ENCODE results near the gene UPK3A. TPM values are rescaled to one million over a fixed set of nuclear protein-coding genes. Genes with fewer than 3 reads are reported as not detected.

The UPK3A gene
- polyA plus RNA-seq, 1 donor from 2014 or later: not detected

DNA sequence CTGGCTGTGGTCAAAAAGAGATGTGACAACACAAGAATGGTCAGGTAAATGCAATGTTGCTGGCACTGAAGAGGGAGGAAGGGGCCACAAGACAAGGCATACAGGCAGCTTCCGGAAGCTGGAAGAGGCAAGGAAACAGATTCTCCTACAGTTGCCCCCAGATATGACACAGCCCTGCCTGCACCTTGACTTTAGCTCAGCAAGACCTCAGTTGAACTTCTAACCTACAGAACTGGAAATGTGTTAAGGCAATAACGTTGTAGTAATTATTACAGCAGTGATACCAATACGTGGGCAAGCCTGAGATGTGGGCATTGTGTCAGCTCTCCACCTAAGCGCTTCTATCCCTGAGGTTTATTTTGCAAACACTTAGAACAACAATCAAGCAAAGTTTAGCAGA is 39.8 kb upstream of the UPK3A start:
- Histone ChIP-seq H3K79me2 (replicated peaks; ENCODE audit: insufficient read depth, low read length) (no peaks in the 10 kb centered on the region), H3K27me3 (ENCODE audit: insufficient read depth, low read depth, low read length) (no peaks in the 10 kb centered on the region), H3K9me3 (ENCODE audit: low read length) (no peaks in the 10 kb centered on the region), H4K20me1 (ENCODE audit: insufficient read depth) (no peaks in the 10 kb centered on the region), H3K27ac (ENCODE audit: low read length) (no peak overlapping the region), H3K9ac (ENCODE audit: low read length) (no peak overlapping the region), H3K4me3 (ENCODE audit: low read length) (no peak overlapping the region), H3K36me3 (ENCODE audit: insufficient read depth, low read length) (no peaks in the 10 kb centered on the region), H3K9me2 (ENCODE audit: insufficient read depth, low read length) (no peaks in the 10 kb centered on the region), H3F3A (ENCODE audit: insufficient read depth, low read length, poor library complexity, severe bottlenecking) (no peaks in the 10 kb centered on the region), H3K4me2 (ENCODE audit: low read length) (no peak overlapping the region), H2AFZ (ENCODE audit: low read depth, low read length) (no peak overlapping the region)
- TF ChIP-seq MXI1 (conservative IDR thresholded peaks at IDR 0.05; ENCODE audit: poor library complexity, severe bottlenecking) (no peak), RAD21 (conservative IDR thresholded peaks at IDR 0.05) (no peak), EZH2 (IDR thresholded peaks at IDR 0.05; ENCODE audit: borderline replicate concordance, insufficient read depth, low read length, poor library complexity, severe bottlenecking) (no peak), TAF1 (IDR thresholded peaks at IDR 0.05; ENCODE audit: low read depth) (no peak), EP300 (conservative IDR thresholded peaks at IDR 0.05; ENCODE audit: poor library complexity, severe bottlenecking) (no peak), SMC3 (conservative IDR thresholded peaks at IDR 0.05; ENCODE audit: poor library complexity) (no peak), POLR2AphosphoS5 (IDR thresholded peaks at IDR 0.05) (no peak)
- TF ChIP-seq, protein P1, sequence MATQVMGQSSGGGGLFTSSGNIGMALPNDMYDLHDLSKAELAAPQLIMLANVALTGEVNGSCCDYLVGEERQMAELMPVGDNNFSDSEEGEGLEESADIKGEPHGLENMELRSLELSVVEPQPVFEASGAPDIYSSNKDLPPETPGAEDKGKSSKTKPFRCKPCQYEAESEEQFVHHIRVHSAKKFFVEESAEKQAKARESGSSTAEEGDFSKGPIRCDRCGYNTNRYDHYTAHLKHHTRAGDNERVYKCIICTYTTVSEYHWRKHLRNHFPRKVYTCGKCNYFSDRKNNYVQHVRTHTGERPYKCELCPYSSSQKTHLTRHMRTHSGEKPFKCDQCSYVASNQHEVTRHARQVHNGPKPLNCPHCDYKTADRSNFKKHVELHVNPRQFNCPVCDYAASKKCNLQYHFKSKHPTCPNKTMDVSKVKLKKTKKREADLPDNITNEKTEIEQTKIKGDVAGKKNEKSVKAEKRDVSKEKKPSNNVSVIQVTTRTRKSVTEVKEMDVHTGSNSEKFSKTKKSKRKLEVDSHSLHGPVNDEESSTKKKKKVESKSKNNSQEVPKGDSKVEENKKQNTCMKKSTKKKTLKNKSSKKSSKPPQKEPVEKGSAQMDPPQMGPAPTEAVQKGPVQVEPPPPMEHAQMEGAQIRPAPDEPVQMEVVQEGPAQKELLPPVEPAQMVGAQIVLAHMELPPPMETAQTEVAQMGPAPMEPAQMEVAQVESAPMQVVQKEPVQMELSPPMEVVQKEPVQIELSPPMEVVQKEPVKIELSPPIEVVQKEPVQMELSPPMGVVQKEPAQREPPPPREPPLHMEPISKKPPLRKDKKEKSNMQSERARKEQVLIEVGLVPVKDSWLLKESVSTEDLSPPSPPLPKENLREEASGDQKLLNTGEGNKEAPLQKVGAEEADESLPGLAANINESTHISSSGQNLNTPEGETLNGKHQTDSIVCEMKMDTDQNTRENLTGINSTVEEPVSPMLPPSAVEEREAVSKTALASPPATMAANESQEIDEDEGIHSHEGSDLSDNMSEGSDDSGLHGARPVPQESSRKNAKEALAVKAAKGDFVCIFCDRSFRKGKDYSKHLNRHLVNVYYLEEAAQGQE (IDR thresholded peaks at IDR 0.05; ENCODE audit: borderline replicate concordance): no peak
- TF ChIP-seq, protein P2, sequence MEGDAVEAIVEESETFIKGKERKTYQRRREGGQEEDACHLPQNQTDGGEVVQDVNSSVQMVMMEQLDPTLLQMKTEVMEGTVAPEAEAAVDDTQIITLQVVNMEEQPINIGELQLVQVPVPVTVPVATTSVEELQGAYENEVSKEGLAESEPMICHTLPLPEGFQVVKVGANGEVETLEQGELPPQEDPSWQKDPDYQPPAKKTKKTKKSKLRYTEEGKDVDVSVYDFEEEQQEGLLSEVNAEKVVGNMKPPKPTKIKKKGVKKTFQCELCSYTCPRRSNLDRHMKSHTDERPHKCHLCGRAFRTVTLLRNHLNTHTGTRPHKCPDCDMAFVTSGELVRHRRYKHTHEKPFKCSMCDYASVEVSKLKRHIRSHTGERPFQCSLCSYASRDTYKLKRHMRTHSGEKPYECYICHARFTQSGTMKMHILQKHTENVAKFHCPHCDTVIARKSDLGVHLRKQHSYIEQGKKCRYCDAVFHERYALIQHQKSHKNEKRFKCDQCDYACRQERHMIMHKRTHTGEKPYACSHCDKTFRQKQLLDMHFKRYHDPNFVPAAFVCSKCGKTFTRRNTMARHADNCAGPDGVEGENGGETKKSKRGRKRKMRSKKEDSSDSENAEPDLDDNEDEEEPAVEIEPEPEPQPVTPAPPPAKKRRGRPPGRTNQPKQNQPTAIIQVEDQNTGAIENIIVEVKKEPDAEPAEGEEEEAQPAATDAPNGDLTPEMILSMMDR (IDR thresholded peaks at IDR 0.05; ENCODE audit: poor library complexity, severe bottlenecking): no peak

DNA sequence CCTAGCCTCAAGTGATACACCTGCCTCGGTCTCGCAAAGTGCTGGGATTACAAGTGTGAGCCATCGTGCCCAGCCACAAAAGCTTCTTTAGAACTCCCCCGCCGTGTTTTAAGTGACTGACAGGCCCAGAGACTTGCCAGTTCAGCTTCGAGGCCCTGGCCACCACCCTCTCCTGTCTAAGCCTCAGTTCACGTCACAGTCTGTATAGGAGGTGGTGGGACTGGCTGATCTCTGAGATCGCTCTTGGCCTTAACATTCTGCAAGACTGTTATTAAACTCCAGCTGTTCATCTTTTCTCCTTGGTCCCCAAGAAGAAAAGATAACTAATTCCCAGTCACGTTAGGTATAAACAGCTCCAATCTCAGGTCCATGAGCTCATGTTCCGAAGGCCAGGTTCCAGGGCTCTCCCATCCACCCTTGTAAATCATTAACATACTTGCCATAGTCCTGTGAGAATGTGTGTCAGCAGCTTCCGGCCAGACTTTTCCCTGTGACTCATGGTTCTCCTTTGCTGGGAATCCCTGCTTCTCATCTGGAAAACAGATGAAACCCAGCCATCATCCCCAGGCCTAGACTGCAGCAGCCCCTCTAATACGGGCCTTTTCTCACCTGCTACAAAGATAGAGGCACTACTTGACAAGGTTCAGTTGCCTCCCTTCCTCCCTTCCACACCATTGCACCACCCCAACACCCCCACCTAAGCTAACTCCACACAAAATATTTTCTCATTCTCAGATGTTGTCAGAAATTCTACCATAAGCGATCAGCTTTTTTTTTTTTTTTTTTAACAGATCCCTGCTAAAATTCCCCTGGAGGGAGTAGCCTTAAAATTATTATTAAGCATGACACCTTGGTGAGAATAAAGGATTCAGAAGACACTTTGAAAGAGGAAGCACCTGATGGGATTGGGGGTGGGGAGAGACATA is 38.4 kb upstream of the UPK3A start:
- H3F3A ChIP-seq (ENCODE audit: insufficient read depth, low read length, poor library complexity, severe bottlenecking): no peaks in the 10 kb centered on the region
- no peaks in the 10 kb centered on the region for H3K79me2 ChIP-seq (replicated peaks; ENCODE audit: insufficient read depth, low read length)
- no peak overlapping the region for H3K9ac ChIP-seq (ENCODE audit: low read length)
- H3K9me3 ChIP-seq (ENCODE audit: low read length): no peaks in the 10 kb centered on the region
- H3K4me3 ChIP-seq (ENCODE audit: low read length): no peak overlapping the region
- no peaks in the 10 kb centered on the region for H3K36me3 ChIP-seq (ENCODE audit: insufficient read depth, low read length)
- no peak overlapping the region for H3K27ac ChIP-seq (ENCODE audit: low read length)
- H2AFZ ChIP-seq (ENCODE audit: low read depth, low read length): no peak overlapping the region
- no peaks in the 10 kb centered on the region for H3K27me3 ChIP-seq (ENCODE audit: insufficient read depth, low read depth, low read length)
- TF ChIP-seq TAF1 (IDR thresholded peaks at IDR 0.05; ENCODE audit: low read depth) (no peak), EP300 (conservative IDR thresholded peaks at IDR 0.05; ENCODE audit: poor library complexity, severe bottlenecking) (no peak), EZH2 (IDR thresholded peaks at IDR 0.05; ENCODE audit: borderline replicate concordance, insufficient read depth, low read length, poor library complexity, severe bottlenecking) (no peak), POLR2AphosphoS5 (IDR thresholded peaks at IDR 0.05) (no peak), MXI1 (conservative IDR thresholded peaks at IDR 0.05; ENCODE audit: poor library complexity, severe bottlenecking) (no peak), RAD21 (conservative IDR thresholded peaks at IDR 0.05) (no peak), SMC3 (conservative IDR thresholded peaks at IDR 0.05; ENCODE audit: poor library complexity) (no peak)
- TF ChIP-seq, protein P1 (IDR thresholded peaks at IDR 0.05; ENCODE audit: borderline replicate concordance): no peak
- TF ChIP-seq, protein P2 (IDR thresholded peaks at IDR 0.05; ENCODE audit: poor library complexity, severe bottlenecking): no peak
- H3K4me2 ChIP-seq (ENCODE audit: low read length): no peak overlapping the region
- H3K9me2 ChIP-seq (ENCODE audit: insufficient read depth, low read length): no peaks in the 10 kb centered on the region
- H4K20me1 ChIP-seq (ENCODE audit: insufficient read depth): no peaks in the 10 kb centered on the region

All from neural cell (in vitro differentiated cells).